Spleen (tissue), 7 donors: ENCODE data around the gene CCDC69.

Source experiments
- POLR2AphosphoS5 ChIP-seq, 3 donors: sonication (generic); formaldehyde crosslinking; IDR thresholded peaks; one replicate each; pipeline ENCODE4 v1.5.1; 2017; ENCODE audit warnings: antibody characterized with exemption in 3 of 3
- TF ChIP-seq, protein P1 (sequence below), 11 experiments: fragments of 200-600 bp in 7 of 11; fragments of 450-650 bp in 4 of 11; sonication (generic) in 4 of 11; IDR thresholded peaks in 8 of 11; conservative IDR thresholded peaks in 3 of 11; 1 replicate in 7 of 11; 2 replicates in 4 of 11; pipeline versions ENCODE4 v1.4.0 to v1.8.0; 2016 to 2021; ENCODE audit warnings: antibody characterized with exemption in 11 of 11, inconsistent platforms in 4 of 11, mild to moderate bottlenecking in 1 of 11
- donor health status: DM: no; HTN: no; CAD: no; lungs with moderate emphysema.
- donor health status: DM: no; HTN: no; CAD: no.
- donor health status: DM: no; HTN: no; CAD: no.

DNA sequence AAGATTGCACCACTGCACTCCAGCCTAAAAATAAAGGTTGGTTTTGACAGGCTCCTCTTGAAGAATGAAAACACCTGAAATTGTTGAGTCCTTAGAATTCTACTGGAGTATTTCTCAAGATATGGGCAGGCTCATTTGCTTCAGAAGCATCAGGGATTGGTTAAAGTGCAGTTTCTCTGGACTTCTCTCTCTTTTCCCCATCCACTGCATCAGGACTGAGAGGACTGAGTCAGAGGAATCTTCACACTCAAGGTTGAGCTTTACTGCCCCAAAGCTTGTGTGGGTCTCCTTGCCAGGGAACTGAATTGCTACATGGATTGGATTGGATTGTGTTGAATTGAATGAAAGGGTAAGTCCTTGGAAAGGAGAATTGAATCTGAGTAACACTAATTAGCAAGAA lies 7.5 kb upstream of the CCDC69 start:
- TF ChIP-seq, protein P1, sequence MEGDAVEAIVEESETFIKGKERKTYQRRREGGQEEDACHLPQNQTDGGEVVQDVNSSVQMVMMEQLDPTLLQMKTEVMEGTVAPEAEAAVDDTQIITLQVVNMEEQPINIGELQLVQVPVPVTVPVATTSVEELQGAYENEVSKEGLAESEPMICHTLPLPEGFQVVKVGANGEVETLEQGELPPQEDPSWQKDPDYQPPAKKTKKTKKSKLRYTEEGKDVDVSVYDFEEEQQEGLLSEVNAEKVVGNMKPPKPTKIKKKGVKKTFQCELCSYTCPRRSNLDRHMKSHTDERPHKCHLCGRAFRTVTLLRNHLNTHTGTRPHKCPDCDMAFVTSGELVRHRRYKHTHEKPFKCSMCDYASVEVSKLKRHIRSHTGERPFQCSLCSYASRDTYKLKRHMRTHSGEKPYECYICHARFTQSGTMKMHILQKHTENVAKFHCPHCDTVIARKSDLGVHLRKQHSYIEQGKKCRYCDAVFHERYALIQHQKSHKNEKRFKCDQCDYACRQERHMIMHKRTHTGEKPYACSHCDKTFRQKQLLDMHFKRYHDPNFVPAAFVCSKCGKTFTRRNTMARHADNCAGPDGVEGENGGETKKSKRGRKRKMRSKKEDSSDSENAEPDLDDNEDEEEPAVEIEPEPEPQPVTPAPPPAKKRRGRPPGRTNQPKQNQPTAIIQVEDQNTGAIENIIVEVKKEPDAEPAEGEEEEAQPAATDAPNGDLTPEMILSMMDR (IDR thresholded peaks at IDR 0.05 in 8 of 11, conservative IDR thresholded peaks at IDR 0.05 in 3 of 11), result no peak
- no peak for TF ChIP-seq POLR2AphosphoS5 (IDR thresholded peaks at IDR 0.05)
